AG09309 (cell line): ENCODE measurements around the gene PLS1.
"Not testable (repeated sequence)": the region's sequence is repeated elsewhere in the genome, so short reads cannot be mapped to it uniquely, and the experiment has no call there.

Experiments used
- DNase-seq: peaks from one replicate; pipeline ENCODE4 v3.0.0-alpha.2; 2010; ENCODE audit warnings: low read depth
- H3K4me3 ChIP-seq: 2 replicates; pipeline ENCODE4 v1.5.1; 2011; ENCODE audit warnings: mild to moderate bottlenecking, low read depth, low read length, moderate library complexity; ENCODE audit not compliant: control insufficient read depth
- CTCF ChIP-seq: IDR thresholded peaks from 2 replicates; pipeline ENCODE4 v1.5.1; 2011; ENCODE audit warnings: mild to moderate bottlenecking, low read depth, low read length, inconsistent platforms; ENCODE audit not compliant: insufficient read depth, control insufficient read depth; ENCODE audit errors: missing control alignments

PLS1 gene

GRCh38 chr3:142725357-142725739 is 129.2 kb downstream of the PLS1 start:
- H3K4me3 ChIP-seq = peak overlapping the region; percentile 99
- no peak for TF ChIP-seq CTCF
- no peak for DNase-seq

GRCh38 chr3:142726017-142726416 is 129.8 kb downstream of the PLS1 start:
- no peak for TF ChIP-seq CTCF
- DNase-seq = no peak
- H3K4me3 ChIP-seq = no peak overlapping the region

GRCh38 chr3:142732066-142732465 is 135.9 kb downstream of the PLS1 start:
- no peak overlapping the region for H3K4me3 ChIP-seq
- DNase-seq = no peak
- TF ChIP-seq CTCF = no peak

- no peak for TF ChIP-seq CTCF
- DNase-seq = no peak
- no peak overlapping the region for H3K4me3 ChIP-seq
These were observed 138.6 kb downstream of the PLS1 start for GRCh38 chr3:142734834-142735233.

- TF ChIP-seq CTCF = no peak
- H3K4me3 ChIP-seq = no peak overlapping the region
- no peak for DNase-seq
These were observed 139.3 kb downstream of the PLS1 start for GRCh38 chr3:142735462-142735861.

GRCh38 chr3:142738396-142738795 is 142.2 kb downstream of the PLS1 start:
- H3K4me3 ChIP-seq = no peak overlapping the region
- no peak for DNase-seq
- no peak for TF ChIP-seq CTCF

- DNase-seq = no peak
- no peak overlapping the region for H3K4me3 ChIP-seq
- TF ChIP-seq CTCF = no peak
These were observed 150.5 kb downstream of the PLS1 start for GRCh38 chr3:142746646-142747045.

- not testable (repeated sequence) for H3K4me3 ChIP-seq
These were observed 154.3 kb downstream of the PLS1 start for GRCh38 chr3:142750531-142750930.

GRCh38 chr3:142752605-142753004 is 156.4 kb downstream of the PLS1 start:
- H3K4me3 ChIP-seq, DNase-seq: not testable (repeated sequence)

More at GRCh38 chr3:142750531-142750930, 154.3 kb downstream of the PLS1 start:
- not testable (repeated sequence) for DNase-seq
